ENCODE data around the gene CTIF. TPM values are rescaled to one million over a fixed set of nuclear protein-coding genes. Genes with fewer than 3 reads are reported as not detected.

CTIF gene
- total RNA-seq, 1 experiment from 2014 or later: 5.0 TPM

DNA sequence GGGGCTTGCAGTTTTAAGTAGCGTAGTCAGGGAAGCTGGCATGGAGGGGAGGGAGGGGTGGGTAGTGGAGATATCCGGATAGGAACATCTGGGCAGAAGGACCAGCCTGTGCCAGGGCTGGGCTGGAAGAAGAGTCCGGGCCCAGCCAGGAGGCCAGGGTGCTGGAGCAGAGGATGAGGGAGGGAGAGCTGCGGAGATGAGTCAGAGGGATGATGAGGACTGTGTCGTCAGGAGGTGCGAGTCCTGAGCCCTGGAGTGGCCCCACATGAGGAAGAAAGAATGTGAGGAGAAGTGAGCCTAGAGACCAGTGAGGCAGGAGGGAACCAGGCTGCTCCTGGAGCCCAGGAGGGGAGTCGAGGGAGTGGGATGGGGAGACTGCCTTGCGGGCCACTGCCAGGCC, 82.4 kb downstream of the CTIF start:
- peak; percentile 53 for DNase-seq (ENCODE audit: low spot score)

- peak; percentile 16 for DNase-seq (ENCODE audit: low spot score)
Measured at GRCh38 chr18:48621815-48622555, 83.2 kb downstream of the CTIF start.

DNA sequence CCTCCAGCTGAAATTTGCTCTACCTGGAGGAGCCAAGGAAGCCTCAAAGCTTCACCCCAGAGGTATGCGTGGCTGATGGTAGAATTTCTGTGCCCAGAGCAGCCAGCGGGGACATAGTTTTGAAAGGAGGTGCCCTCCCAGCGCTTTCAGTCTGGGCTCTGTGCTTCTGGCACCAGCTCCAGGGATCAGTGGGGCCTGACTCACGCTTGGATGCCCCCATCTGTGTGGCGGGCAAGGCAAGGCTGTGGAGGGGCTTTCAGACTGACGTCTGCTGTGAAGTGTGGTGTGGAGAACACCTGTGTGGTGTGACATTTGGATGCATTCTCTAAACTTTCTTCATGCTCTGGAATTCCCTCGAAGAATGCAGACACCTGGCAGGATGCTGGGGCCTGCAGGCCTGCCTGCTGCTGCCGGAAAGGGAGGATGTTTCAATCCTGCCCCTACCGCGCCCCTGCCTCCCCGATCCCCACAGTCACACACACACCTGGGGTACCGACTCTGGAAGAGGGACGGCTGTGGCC, 84.1 kb downstream of the CTIF start:
- no peak for DNase-seq (ENCODE audit: low spot score)

- peak; percentile 17 for DNase-seq (ENCODE audit: low spot score)
Measured at GRCh38 chr18:48623468-48624235, 84.8 kb downstream of the CTIF start.

DNA sequence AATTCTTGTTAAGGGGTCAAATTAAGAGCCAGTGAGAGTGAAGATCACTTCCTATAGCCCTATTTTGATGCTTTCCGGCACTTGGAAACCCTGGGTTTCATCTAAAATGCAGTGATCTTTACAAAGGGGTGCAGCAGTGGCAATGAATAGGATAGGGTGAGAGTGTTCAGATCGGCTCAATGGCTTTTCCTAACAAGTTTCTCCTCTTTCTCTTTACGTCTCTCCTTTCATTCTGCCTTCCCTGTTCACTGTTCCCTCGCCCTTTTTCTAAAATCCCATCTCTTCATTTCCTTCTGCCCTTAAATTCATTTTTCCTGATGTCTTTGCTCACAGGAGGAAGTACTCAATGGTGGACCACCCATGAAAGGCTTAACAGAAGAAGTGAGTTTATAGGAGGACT, 86.0 kb downstream of the CTIF start:
- DNase-seq (ENCODE audit: low spot score): no peak

DNA sequence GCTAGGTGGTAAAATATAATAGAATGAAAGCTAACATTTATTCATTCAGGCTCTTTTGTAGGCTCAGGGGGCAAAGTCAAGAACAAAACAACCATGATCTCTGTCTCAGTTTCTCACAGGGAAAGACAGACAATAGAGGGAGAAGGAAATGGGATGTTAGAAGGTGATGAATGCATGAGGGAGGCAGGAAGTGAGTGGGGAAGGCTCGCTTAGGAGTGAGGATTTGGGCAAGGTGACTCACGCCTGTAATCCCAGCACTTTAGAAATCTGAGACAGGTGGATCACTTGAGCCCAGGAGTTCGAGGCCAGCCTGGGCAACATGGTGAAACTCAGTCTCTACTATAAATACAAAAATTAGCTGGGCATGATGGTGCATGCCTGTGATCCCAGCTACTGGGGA, 88.4 kb downstream of the CTIF start:
- DNase-seq (ENCODE audit: low spot score): no peak

GRCh38 chr18:48629730-48630324, 91.0 kb downstream of the CTIF start:
- peak; percentile 86 for DNase-seq (ENCODE audit: low spot score)

GRCh38 chr18:48631851-48632250, 93.0 kb downstream of the CTIF start:
- DNase-seq (ENCODE audit: low spot score): no peak

- no peak for DNase-seq (ENCODE audit: low spot score)
Measured at GRCh38 chr18:48632676-48633257, 93.9 kb downstream of the CTIF start.

DNA sequence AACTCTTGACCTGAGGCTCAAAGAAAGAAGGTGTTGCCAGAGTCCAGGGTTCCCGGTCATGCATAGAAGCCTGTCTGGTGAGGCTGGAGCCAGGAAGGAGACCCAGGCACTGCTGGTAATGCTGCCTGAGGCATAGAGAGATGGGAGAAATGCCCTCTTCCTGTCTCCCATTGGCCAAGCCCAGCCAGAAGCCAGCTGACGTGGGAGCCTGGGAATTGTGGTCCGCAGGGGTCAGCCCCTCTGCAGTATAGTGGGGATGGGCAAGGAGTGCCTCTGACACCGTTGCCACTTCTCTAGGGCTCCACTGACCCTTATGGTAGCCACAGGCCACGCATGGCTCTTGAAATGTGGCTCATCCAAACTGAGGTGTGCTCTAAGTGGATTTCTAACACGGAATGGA, 95.7 kb downstream of the CTIF start:
- no peak for DNase-seq (ENCODE audit: low spot score)

DNA sequence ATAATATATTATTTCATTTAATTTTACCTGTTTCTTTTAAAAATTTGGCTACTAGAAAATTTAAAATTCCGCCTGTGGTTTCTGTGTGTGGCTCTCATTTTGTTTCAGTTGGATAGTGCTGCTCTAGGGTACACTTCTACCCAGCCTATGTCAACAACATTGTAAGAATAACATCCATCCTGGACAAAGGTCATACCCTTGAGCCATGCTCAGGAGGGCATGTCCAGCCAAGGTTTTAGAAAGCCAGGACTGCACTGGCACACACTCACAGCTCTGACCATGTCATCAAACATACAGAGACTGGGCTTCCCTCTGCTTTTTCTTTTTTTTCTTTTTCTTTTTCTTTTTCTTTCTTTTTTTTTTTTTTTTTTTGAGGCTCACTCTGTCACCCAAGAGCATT, 96.1 kb downstream of the CTIF start:
- no peak for DNase-seq (ENCODE audit: low spot score)

- DNase-seq (ENCODE audit: low spot score): no peak
Measured at GRCh38 chr18:48635806-48636205, 97.0 kb downstream of the CTIF start.

DNA sequence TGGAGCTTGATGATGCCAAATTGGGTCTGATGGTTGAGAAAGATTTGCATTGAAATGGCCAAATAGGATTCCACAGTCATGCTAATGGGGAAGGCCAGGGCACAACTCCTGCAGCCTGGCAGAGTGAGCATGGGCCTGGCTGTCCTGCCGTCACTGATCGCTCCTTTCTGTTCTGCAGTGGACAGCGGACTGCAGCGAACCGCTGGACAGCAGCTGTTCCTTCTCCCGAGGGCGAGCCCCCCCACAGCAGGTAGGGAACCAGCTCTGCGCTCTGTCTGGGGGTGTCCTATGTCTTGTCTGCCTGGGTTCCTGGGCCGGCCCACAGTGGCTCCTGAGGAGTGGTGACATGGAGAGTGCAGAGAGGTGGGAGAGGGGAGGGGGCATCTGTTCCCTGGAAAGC, 97.6 kb downstream of the CTIF start:
- no peak for DNase-seq (ENCODE audit: low spot score)

DNA sequence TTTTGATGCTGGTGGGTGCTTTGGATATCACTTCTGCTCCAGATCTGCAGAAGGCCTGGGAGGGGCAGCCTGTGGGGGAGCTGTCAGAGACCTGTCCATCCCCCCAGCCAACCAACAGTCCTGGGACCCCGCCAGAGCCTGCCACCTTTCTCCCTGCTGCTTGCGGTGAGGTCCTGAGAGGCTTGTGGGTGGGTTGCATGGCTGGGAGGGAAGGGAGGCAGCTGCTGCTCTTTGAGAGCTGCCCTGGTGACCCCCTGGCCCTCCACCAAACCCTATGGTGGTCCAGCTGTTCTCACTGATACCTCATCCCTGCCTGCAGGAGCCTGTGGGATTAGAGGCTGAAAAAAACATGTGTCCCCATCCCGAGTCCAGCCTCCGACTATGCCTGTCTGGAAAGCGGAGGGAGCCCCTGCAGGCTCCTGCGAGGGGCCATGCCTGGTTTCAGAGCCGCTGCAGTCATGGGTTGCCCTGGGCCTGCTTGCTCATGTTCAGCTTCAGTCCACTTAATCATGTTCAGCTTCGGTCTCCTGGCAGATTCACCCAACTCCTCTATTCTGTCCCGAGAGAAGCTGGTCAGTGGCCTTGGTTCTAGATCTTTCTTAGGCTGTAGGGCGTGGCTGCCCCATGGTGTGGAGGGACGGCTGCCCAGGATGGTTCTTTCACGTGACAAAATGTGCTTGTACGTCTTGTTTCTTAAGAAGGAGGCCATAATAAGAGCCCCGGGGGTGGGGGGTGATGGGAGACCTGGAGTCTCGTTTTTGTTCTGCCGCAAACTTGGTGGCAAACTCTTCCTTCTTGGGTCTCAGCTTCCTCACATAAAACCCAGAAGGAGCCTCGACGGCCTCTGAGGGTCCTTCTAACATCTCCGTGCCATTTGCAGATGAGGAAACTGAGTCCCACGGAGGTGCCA, 98.5 kb downstream of the CTIF start:
- DNase-seq (ENCODE audit: low spot score): no peak

DNA sequence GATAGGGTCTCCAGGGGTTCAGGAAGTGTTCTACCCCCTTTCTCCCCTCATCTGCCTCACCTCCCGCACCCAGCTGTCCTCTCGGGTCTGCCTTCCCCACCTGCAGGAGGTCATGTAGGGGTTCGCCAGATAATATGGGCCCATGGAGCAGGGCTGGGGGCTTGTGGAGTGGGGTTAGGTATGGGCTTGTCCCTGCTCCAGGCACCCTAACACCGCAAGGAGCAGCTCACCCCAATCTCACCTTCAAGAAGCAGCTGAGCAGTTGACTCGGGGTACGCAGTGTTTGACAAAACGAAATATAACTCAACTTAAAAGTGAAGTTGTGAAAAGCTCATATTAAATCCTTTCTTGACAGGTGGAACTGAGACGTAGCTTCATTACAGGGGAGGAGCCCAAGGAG, 99.6 kb downstream of the CTIF start:
- DNase-seq (ENCODE audit: low spot score): no peak

DNA sequence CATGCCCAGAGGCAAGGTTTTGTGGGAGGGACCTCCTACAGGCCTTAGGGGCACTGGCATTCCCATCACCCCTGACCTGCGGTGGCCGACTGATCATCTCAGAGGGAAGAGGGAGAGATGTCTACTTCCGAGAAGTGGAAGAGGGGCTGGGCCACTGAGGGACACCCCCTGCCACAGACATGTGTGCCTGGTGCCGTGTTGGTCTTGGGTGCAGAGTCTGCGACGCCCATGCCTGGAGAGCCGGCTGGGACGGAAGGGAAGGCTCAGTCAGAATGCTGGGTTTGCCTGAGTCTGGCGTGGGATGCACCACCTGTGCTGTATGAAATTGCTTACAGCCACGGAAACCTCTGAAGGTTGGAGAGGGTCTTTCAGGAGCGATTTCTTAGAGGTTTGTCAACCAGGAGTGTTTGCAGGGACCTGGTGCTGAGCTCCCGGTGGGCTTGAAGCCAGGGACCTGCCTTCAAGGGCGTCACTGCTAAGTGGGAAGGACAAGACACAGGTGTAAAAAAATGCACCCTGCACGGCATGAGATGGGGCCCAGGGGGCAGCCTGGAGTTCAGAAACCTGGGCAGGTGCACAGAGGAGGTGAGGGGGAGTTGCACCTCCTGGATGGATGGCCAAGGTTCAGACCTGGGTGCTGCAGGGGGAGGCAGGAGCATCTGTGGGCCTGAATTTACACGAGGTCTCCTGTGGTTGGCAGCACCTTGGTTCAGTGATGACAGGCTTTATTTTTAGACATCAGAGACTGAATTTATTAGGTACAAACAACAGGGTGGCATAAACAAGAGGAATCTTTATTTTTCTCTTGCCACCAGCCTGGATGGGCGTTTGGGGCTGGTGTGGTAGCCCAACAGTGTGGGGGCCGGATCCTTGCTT, 100.3 kb downstream of the CTIF start:
- DNase-seq (ENCODE audit: low spot score): no peak

- DNase-seq (ENCODE audit: low spot score): no peak
Measured at GRCh38 chr18:48639772-48640432, 101.1 kb downstream of the CTIF start.

DNA sequence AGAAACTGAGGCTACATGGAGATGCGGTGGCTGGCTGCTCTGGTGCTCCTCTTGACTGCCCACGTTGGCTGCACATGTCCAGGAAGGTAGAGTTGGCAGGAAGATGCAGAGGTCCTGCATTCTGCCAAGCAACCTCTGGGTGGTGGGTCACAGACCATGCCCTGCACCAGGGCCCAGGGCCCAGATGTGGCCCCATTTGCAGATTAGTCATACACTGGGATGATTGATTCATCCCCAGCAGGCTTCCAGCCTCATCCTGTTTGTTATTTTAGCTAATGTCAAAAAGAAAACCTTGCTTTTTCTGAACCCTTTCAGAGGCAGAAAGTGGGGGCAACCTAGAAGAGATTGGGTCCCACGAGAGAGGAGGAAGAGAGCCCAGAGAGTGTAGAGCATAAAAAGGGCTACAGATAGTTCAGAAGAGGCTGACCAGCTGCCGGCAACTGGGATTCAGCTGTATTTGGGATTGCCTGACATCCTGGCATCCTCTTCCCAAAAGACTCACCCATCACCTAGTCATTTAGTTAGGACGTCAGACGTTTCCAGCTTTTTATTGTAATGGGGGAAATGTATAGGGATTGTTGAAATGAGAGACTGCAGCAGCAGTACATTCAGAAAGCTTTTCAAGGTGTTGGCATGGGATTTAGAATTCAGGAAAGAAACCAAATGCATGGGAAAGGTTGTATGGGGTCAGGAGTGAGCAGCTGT, 101.9 kb downstream of the CTIF start:
- no peak for DNase-seq (ENCODE audit: low spot score)

DNA sequence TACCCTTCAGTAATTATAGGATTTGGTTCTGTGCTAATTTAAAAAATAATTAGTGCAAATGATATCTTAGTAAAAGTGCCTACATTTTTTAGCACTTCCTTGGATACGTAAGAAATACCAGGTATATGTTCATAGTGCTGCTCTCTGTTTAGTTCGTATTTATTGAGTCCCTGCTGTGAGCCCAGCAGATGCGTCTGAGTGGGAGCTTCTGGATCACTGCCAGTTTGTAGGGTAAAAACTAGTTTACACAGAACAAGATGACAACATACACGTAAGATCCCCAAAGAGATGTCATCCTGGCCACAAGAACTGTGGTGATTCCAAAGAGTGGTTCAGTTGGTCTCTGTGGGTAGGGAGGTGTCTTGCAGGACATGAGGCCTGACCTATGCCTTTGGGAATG, 103.2 kb downstream of the CTIF start:
- DNase-seq (ENCODE audit: low spot score): no peak

All from H4 (cell line).